NCI-H748 (cell line): Measurements from ENCODE around the gene ARAP1.

Experiments
- DNase-seq: peaks from one replicate; lab custom pipeline; 2025; ENCODE audit not compliant: unreplicated experiment; lab: John Stamatoyannopoulos, UW

ARAP1 gene

GRCh38 chr11:72744474-72744873, 7.7 kb downstream of the ARAP1 start:
- DNase-seq: no peak

DNA sequence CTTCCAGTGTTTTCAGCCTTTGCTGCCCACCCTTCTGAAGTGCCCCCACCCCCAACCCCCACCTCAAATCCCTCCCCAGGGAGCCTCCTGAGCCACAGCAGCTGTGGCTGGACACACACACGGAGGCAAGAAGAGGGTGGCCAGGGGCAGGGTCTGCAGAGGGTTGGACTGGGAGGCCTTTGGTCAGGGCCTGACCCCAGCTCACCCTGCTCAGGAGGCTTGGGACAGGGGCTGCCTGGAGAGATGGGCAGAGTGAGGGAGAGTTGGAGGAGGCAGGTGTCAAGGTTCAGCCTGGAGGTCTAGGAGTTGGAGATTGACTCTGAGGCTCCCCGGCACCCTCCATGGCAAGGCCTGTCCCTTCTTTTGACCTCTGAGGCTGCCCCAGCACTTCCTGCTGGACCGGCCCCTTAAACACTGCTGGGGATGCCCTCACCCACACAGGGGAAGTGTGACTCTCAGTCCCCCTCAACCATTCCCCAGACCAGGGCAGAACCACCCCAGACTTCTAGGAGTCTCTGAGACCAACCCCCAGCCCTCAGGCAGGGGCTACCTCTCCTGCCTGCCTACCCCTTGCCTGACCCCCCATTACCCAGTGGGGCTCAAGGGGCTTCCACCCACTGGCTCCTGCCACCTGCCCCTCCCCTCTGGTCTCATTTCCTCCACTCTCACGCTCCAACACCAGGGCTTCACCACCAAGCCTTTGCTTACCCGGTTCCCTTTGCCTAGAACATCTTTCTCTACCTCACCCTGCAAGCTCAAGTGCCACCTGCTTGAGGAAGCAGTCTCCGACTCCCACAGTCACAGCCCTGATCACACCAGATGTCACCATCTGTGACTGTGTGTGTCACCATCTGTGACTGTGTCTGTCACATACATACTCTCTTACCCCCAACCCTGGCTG, 8.6 kb downstream of the ARAP1 start:
- DNase-seq: no peak

DNA sequence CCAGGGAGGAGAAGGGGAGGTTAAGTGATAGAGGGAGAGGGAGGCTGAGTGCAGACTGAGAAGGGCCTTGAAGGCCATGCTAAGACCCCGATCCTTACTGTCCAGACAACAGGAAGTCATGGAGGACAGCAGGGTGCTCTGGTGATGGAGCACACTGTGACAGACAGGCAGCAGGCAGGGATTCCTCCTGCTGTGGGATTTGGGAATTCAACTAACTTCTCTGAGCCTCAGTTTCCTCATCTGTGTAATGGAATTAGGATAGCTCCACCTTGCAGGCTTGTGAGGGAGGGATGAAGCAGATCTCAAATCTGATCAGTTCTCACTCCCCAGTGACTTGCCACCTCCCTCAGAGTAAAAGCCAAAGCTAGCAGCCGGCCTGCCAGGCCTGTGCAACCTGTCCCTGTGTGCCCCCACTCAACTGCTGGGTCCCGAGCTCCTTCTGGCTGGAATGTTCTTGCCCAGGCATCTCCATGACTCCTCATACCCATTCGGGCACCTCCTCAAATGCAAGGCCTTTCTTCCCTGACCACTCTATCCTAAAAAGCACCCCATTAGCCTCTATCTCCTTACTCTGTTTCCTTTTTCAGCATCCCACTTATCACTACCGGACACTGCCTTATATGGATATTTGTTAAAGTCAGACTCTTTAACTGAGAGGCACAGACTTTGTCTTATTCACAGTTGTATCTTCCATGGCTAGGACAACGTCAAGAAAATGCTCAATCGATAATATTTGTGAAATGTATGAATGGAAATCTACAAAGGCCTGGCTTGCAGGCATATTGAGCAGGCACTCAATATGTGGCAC, 9.5 kb downstream of the ARAP1 start:
- DNase-seq: no peak

GRCh38 chr11:72741849-72742512, 10.2 kb downstream of the ARAP1 start:
- DNase-seq: no peak

DNA sequence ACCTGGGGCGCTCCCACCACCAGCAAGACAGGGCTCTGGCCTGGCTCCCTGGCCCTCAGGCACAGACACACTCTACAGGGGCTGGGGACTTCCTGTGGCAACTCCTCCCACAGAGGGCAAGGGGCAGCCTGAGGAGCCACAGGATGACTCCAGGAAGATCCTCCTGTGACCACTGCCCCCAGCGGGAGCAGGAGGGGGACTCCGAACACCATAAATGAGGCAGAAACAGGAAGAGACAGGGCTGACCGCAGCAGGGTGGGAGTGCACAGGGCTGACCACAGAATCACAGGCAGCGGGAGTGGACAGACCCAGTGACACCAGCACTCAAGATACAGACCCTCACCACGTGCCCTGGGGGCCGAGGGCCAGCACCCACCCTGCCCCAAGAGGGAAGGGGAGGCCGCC, 10.8 kb downstream of the ARAP1 start:
- DNase-seq: no peak

GRCh38 chr11:72740562-72741428, 11.4 kb downstream of the ARAP1 start:
- DNase-seq: no peak

GRCh38 chr11:72740060-72740424, 12.2 kb downstream of the ARAP1 start:
- DNase-seq: no peak

DNA sequence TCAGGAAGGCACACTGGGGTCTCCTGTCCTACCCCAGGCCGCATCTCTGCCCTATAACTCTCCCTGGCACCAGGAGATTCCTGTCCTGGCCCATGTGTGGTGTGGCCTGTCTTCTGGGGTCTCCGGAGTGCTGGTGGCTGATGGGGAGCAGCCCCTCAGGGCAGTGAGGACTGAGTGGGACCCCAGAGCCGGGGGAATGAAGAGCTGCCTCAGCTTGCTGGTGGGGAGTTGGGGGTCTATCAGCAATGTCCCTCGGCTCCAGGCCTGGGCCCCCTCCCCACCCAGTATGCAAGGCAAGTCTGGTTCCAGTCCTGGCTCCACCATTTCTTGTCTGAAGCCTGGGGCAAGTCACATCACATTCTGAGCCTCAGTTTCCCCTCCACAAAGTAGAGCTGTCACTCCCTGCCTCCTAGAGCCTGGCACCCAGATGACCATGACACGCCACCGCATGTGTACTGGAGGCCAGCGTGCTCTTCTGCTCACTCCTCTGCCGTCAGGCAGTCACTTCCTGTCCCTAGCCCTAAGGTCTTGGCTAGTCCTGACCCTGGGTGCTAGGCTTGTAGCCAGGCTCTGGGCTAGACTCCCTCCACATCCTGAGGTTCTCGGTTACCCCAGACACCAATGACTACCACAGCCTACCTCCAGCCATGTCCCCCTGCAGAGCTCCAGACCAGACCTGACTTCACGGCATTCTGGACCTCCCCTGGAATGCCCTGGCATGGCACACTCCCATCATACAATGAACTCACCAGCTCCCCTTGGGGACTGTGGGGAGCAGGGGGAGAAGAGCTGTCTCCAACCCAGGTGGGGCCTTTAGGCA, 12.8 kb downstream of the ARAP1 start:
- no peak for DNase-seq

GRCh38 chr11:72738199-72739141, 13.7 kb downstream of the ARAP1 start:
- DNase-seq: no peak

- no peak for DNase-seq
These were observed 14.9 kb downstream of the ARAP1 start for GRCh38 chr11:72737336-72737735.

DNA sequence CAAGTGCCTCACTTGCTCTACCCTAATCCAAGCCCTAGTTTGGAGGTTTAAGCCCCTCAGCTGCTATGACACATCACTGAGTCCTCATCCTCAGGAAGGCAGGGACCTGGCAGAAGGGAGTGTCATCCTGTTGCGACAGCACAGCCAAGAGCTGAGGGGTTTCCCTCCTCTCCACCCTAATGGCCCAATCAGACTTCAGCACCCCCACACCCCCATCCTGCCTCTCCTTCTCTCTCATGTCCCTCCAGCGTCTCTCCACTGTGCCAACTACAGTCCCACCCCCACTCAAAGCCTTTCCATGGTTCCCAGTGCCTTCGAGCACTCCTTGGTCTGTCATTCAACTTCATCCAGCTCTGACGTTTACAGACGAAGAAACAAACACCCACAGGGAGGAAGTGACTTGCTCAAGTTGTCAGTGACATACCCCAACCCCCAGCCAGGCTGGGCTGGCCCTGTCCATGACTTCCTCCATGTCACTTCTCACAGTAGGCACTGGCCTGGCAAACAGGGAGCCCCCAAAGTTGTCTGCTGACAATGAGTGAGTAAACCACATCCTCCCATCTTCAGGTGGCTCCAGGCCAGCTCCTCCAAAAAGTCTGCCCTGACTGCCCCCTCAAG, 15.6 kb downstream of the ARAP1 start:
- DNase-seq: no peak

GRCh38 chr11:72735495-72736027, 16.6 kb downstream of the ARAP1 start:
- no peak for DNase-seq

DNA sequence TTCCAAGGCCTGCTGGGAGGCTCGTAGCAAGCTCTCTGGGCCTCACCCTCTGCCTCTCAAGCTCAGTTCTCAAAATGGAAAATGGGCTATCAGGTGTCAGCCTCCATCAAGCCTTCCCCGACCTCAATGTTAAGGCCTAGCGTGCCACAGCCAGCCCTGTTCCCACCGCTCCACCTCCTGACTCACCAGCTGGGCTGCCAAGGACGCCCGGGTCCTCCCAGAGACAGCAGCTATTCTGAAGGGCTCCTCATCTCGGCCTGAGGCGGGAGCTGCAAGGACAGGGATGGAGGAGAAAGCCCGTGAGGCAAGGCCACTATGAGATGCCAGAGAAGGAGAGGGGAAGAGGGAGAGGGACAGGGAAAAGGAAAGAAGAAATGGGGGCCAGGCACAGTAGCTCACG, 19.9 kb downstream of the ARAP1 start:
- no peak for DNase-seq

DNA sequence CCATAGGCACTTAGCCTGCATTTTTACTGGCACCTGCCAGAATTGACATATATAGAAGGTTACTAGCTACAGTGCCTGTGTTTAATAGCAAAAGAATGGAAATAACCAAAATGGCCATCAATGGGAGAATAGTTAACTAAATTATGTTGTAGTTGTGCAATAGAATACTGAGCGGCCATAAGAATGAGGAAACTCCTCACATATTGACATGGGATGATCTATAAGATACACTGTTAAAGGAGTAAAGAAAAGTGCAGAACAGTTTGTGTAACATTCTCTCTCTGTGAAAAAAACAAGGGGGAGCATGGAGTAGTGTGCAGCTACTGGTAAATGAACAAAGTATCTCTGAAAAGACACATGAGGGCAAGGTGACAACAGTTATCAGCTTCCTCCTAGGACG, 21.5 kb downstream of the ARAP1 start:
- no peak for DNase-seq

DNA sequence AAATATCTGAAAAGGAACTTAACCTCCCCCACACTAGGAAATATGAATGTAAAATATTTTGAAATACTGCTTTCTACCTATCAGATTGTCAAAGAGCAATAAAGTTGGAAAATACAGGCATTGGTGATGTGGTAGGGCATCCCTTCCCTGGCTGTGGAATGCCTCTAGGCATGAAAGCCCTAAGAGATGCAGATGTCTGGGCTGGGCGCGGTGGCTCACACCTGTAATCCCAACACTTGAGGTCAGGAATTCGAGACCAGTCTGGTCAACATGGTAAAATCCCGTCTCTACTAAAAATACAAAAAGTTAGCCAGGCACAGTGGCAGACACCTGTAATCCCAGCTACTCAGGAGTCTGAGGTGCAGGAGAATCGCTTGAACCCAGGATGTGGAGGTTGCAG, 22.0 kb downstream of the ARAP1 start:
- no peak for DNase-seq

DNA sequence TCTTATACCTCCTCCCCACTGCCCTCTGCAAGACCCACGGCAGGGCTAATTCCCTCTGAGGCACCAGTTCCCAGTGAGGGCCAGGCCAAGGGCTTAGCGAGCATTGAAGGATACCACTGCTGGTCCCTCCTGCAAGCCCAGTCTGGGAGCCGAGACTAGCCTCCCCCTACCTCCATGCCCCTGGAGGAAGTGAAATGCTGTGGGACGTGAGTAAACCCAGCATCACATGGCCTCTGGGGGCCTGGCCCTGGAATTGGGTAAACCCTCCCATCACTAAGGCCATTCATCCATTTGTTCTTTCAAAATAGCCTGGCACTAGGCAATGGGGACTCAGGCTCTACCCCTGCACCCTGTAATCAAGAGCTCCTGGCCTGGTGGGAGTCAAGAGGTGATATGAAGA, 24.7 kb downstream of the ARAP1 start:
- no peak for DNase-seq

GRCh38 chr11:72726266-72727220, 25.7 kb downstream of the ARAP1 start:
- DNase-seq: no peak
